C4-2B (cell line): ENCODE results near the gene UBR1.

Source experiments
- ZFX ChIP-seq: fragments of 450-650 bp; IDR thresholded peaks from 2 replicates; pipeline ENCODE4 v1.6.1; 2017
- TF ChIP-seq, protein P1 (sequence below): fragments of 450-650 bp; conservative IDR thresholded peaks from 2 replicates; pipeline ENCODE4 v1.5.1; 2017; ENCODE audit warnings: mild to moderate bottlenecking

DNA sequence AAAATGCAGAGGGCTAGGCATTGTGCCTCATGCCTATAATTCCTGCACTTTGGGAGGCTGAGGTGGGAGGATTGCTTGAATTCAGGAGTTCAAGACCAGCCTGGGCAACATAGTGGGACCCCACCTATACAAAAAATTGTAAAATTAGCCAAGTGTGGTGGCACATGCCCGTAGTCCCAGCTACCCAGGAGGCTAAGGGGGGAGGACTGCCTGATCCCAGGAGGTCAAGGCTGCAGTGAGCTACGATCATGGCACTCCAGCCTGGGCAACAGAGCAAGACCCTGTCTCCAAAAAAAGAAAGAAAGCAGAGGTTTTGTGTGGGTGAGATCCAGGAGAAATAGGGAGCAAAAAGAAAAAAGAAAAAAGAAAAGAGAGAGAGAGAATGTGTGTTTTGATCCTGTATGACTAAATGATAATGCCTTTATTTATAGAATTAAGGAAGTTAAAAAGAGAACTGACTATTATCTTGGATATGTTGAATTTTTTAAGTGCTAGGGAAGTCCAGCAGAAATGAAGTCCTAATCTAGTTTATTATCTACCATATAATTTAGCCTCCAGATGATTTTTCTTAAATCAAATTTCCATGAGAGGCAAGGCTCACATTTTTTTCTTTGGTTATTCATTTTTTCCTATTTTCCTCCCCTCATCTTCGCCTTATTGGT, 190.1 kb downstream of the UBR1 start:
- TF ChIP-seq, protein P1, sequence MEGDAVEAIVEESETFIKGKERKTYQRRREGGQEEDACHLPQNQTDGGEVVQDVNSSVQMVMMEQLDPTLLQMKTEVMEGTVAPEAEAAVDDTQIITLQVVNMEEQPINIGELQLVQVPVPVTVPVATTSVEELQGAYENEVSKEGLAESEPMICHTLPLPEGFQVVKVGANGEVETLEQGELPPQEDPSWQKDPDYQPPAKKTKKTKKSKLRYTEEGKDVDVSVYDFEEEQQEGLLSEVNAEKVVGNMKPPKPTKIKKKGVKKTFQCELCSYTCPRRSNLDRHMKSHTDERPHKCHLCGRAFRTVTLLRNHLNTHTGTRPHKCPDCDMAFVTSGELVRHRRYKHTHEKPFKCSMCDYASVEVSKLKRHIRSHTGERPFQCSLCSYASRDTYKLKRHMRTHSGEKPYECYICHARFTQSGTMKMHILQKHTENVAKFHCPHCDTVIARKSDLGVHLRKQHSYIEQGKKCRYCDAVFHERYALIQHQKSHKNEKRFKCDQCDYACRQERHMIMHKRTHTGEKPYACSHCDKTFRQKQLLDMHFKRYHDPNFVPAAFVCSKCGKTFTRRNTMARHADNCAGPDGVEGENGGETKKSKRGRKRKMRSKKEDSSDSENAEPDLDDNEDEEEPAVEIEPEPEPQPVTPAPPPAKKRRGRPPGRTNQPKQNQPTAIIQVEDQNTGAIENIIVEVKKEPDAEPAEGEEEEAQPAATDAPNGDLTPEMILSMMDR: no peak
- no peak for TF ChIP-seq ZFX
